Mammary epithelial cell (primary cell): ENCODE data around the gene LSAMP.

ENCODE experiments used
- EZH2 ChIP-seq: IDR thresholded peaks from 2 replicates; pipeline ENCODE4 v1.6.1; 2012; ENCODE audit warnings: low read length, inconsistent platforms, borderline replicate concordance
- TF ChIP-seq, protein P1 (sequence below), 2 donors: IDR thresholded peaks in 1 of 2; conservative IDR thresholded peaks in 1 of 2; 2 replicates each; pipeline ENCODE4 v1.5.1; 2011 to 2012; ENCODE audit warnings: inconsistent platforms in 2 of 2, low read length in 2 of 2, mild to moderate bottlenecking in 2 of 2, control low read depth in 1 of 2, low read depth in 1 of 2; ENCODE audit not compliant: insufficient read depth in 1 of 2; ENCODE audit errors: extremely low read depth in 1 of 2

DNA sequence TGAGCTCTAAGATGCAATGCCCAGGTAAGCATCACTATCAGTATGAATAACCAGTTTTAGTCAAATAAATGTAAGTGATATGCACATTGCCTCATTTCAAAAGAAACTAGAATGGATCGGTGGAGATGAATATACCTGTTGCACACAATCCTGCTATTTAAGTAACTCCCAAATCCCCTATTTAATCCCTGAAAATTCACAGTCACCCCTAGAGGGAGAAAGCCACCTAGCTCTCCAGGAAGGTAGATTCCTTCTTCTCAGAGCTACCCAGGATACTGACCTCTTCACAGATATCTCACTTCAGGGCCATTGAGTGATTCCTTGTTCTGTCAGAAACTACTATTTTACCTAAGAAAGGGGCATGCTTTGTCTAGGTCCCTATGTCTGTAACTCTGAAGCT lies 11.7 kb downstream of the LSAMP start:
- TF ChIP-seq, protein P1, sequence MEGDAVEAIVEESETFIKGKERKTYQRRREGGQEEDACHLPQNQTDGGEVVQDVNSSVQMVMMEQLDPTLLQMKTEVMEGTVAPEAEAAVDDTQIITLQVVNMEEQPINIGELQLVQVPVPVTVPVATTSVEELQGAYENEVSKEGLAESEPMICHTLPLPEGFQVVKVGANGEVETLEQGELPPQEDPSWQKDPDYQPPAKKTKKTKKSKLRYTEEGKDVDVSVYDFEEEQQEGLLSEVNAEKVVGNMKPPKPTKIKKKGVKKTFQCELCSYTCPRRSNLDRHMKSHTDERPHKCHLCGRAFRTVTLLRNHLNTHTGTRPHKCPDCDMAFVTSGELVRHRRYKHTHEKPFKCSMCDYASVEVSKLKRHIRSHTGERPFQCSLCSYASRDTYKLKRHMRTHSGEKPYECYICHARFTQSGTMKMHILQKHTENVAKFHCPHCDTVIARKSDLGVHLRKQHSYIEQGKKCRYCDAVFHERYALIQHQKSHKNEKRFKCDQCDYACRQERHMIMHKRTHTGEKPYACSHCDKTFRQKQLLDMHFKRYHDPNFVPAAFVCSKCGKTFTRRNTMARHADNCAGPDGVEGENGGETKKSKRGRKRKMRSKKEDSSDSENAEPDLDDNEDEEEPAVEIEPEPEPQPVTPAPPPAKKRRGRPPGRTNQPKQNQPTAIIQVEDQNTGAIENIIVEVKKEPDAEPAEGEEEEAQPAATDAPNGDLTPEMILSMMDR (conservative IDR thresholded peaks at IDR 0.05 in 1 of 2, IDR thresholded peaks at IDR 0.05 in 1 of 2; ENCODE audit: extremely low read depth in 1 of 2, insufficient read depth in 1 of 2, low read depth in 1 of 2, low read length in 2 of 2), result no peak
- TF ChIP-seq EZH2, result no peak
